Measurements from ENCODE around the gene PHC1.

GRCh38 chr12:8953773-8954402 is 39.6 kb downstream of the PHC1 start:
- TF ChIP-seq GATA3 (IDR thresholded peaks at IDR 0.05; ENCODE audit: low read depth, low read length) (no peak), GATA2 (IDR thresholded peaks at IDR 0.05; ENCODE audit: low read depth, low read length) (no peak)
